Natural killer cell treated with Interleukin-12 subunit alpha and Interleukin-12 subunit beta and Interleukin-15 and Interleukin-18, amount 100 ng/mL, for 72 hours (primary cell): ENCODE data around the gene PCBP3. TPM values are rescaled to one million over a fixed set of nuclear protein-coding genes. Genes with fewer than 3 reads are reported as not detected.
"Not testable (repeated sequence)": the region's sequence is repeated elsewhere in the genome, so short reads cannot be mapped to it uniquely, and the experiment has no call there.

Experiments used
- ATAC-seq, 2 donors: fragments of 150-1000 bp; cut with Tn5 transposase in 1 of 2; sonication (Bioruptor Pico), chemical (Tn5 transposase) in 1 of 2; 2 replicates each; pipeline ENCODE4 v1.10.0; 2021
- DNase-seq: peaks from one replicate; pipeline ENCODE4 v3.0.0; 2022; ENCODE audit warnings: low spot score
- H3K27ac Mint-ChIP-seq, 2 donors: 1 replicate in 1 of 2; 2 replicates in 1 of 2; pipeline ENCODE4 v1.8.0; 2022; ENCODE audit warnings: mixed read lengths in 2 of 2, mild to moderate bottlenecking in 1 of 2, moderate library complexity in 1 of 2
- H3K27me3 Mint-ChIP-seq, 2 donors: 1 replicate in 1 of 2; 2 replicates in 1 of 2; pipeline ENCODE4 v1.8.0; 2022; ENCODE audit warnings: mixed read lengths in 2 of 2
- H3K36me3 Mint-ChIP-seq: one replicate; pipeline ENCODE4 v1.8.0; 2022; ENCODE audit warnings: mixed read lengths
- H3K4me1 Mint-ChIP-seq, 2 donors: 1 replicate in 1 of 2; 2 replicates in 1 of 2; pipeline ENCODE4 v1.8.0; 2022; ENCODE audit warnings: low read depth in 2 of 2, mixed read lengths in 2 of 2, mild to moderate bottlenecking in 1 of 2
- H3K4me3 Mint-ChIP-seq: one replicate; pipeline ENCODE4 v1.8.0; 2022; ENCODE audit warnings: mixed read lengths
- H3K9me3 Mint-ChIP-seq: 2 replicates; pipeline ENCODE4 v1.8.0; 2022; ENCODE audit warnings: mixed read lengths
- total RNA-seq, 2 donors: library from RNA; stranded (reverse); gene quantifications; one replicate each; pipeline ENCODE4 v1.2.3, GENCODE V29; 2022

Gene PCBP3
- total RNA-seq, 2 donors from 2014 or later, result 0.43 to 1.4 TPM

- H3K4me3 Mint-ChIP-seq, result no peak overlapping the region
- H3K9me3 Mint-ChIP-seq, result no peaks in the 10 kb centered on the region
- ATAC-seq (peak in 1 of 2 donors; percentile 7), DNase-seq (no peak)
- peaks cover 0 to 6% of the 10 kb centered on the region in 2 donors for H3K4me1 Mint-ChIP-seq
- H3K27me3 Mint-ChIP-seq, result peaks cover 4% of the 10 kb centered on the region in 2 donors
- H3K36me3 Mint-ChIP-seq, result no peaks in the 10 kb centered on the region
- no peak overlapping the region for H3K27ac Mint-ChIP-seq
Measured at GRCh38 chr21:45895778-45896370, 252.3 kb downstream of the PCBP3 start.

GRCh38 chr21:45896431-45896830 lies 252.9 kb downstream of the PCBP3 start:
- not testable (repeated sequence) for H3K4me1 Mint-ChIP-seq, H3K27ac Mint-ChIP-seq, H3K27me3 Mint-ChIP-seq, H3K9me3 Mint-ChIP-seq, DNase-seq, H3K4me3 Mint-ChIP-seq, H3K36me3 Mint-ChIP-seq, ATAC-seq

GRCh38 chr21:45897191-45898027 lies 253.9 kb downstream of the PCBP3 start:
- H3K36me3 Mint-ChIP-seq, result no peaks in the 10 kb centered on the region
- H3K27ac Mint-ChIP-seq, result no peak overlapping the region
- ATAC-seq, result no peak
- H3K9me3 Mint-ChIP-seq, result no peaks in the 10 kb centered on the region
- no peaks in the 10 kb centered on the region for H3K27me3 Mint-ChIP-seq
- no peak for DNase-seq
- no peak overlapping the region for H3K4me3 Mint-ChIP-seq
- no peaks in the 10 kb centered on the region for H3K4me1 Mint-ChIP-seq

- DNase-seq (no peak), ATAC-seq (no peak)
- H3K27me3 Mint-ChIP-seq, result no peaks in the 10 kb centered on the region
- no peak overlapping the region for H3K27ac Mint-ChIP-seq
- H3K9me3 Mint-ChIP-seq, result no peaks in the 10 kb centered on the region
- H3K36me3 Mint-ChIP-seq, result no peaks in the 10 kb centered on the region
- H3K4me3 Mint-ChIP-seq, result no peak overlapping the region
- H3K4me1 Mint-ChIP-seq, result no peaks in the 10 kb centered on the region
Measured at GRCh38 chr21:45898028-45898350, 254.5 kb downstream of the PCBP3 start.

- H3K4me1 Mint-ChIP-seq, result no peaks in the 10 kb centered on the region
- H3K27me3 Mint-ChIP-seq, result no peaks in the 10 kb centered on the region
- no peaks in the 10 kb centered on the region for H3K36me3 Mint-ChIP-seq
- H3K4me3 Mint-ChIP-seq, result no peak overlapping the region
- H3K27ac Mint-ChIP-seq, result no peak overlapping the region
- ATAC-seq, result no peak
- no peaks in the 10 kb centered on the region for H3K9me3 Mint-ChIP-seq
- DNase-seq, result peak; percentile 40
Measured at GRCh38 chr21:45898781-45899180, 255.3 kb downstream of the PCBP3 start.

GRCh38 chr21:45899317-45900033 lies 255.9 kb downstream of the PCBP3 start:
- Mint-ChIP-seq H3K27me3 (no peaks in the 10 kb centered on the region), H3K4me3 (no peak overlapping the region), H3K36me3 (no peaks in the 10 kb centered on the region), H3K9me3 (no peaks in the 10 kb centered on the region), H3K27ac (no peak overlapping the region), H3K4me1 (no peaks in the 10 kb centered on the region)
- peak; percentile 34 for DNase-seq
- no peak for ATAC-seq

GRCh38 chr21:45900034-45900868 lies 256.7 kb downstream of the PCBP3 start:
- Mint-ChIP-seq H3K27ac (no peak overlapping the region), H3K36me3 (no peaks in the 10 kb centered on the region), H3K4me3 (no peak overlapping the region), H3K9me3 (no peaks in the 10 kb centered on the region), H3K27me3 (no peaks in the 10 kb centered on the region), H3K4me1 (no peaks in the 10 kb centered on the region)
- ATAC-seq (no peak), DNase-seq (peak; percentile 55)

- no peaks in the 10 kb centered on the region for H3K4me1 Mint-ChIP-seq
- H3K27me3 Mint-ChIP-seq, result no peaks in the 10 kb centered on the region
- H3K36me3 Mint-ChIP-seq, result no peaks in the 10 kb centered on the region
- H3K9me3 Mint-ChIP-seq, result no peaks in the 10 kb centered on the region
- DNase-seq, result peak; percentile 23
- H3K27ac Mint-ChIP-seq, result no peak overlapping the region
- H3K4me3 Mint-ChIP-seq, result no peak overlapping the region
- peak in 1 of 2 donors; percentile 24 for ATAC-seq
Measured at GRCh38 chr21:45901061-45901690, 257.7 kb downstream of the PCBP3 start.

GRCh38 chr21:45902292-45902995 lies 258.9 kb downstream of the PCBP3 start:
- DNase-seq, result peak; percentile 39
- Mint-ChIP-seq H3K4me1 (no peaks in the 10 kb centered on the region), H3K36me3 (no peaks in the 10 kb centered on the region), H3K9me3 (no peaks in the 10 kb centered on the region), H3K4me3 (no peak overlapping the region), H3K27ac (no peak overlapping the region), H3K27me3 (no peaks in the 10 kb centered on the region)
- no peak for ATAC-seq

- no peaks in the 10 kb centered on the region for H3K36me3 Mint-ChIP-seq
- no peak overlapping the region for H3K4me3 Mint-ChIP-seq
- no peaks in the 10 kb centered on the region for H3K27me3 Mint-ChIP-seq
- ATAC-seq (no peak), DNase-seq (peak; percentile 53)
- H3K9me3 Mint-ChIP-seq, result no peaks in the 10 kb centered on the region
- no peak overlapping the region for H3K27ac Mint-ChIP-seq
- no peaks in the 10 kb centered on the region for H3K4me1 Mint-ChIP-seq
Measured at GRCh38 chr21:45905196-45905595, 261.7 kb downstream of the PCBP3 start.

- H3K9me3 Mint-ChIP-seq, result no peaks in the 10 kb centered on the region
- no peaks in the 10 kb centered on the region for H3K4me1 Mint-ChIP-seq
- H3K36me3 Mint-ChIP-seq, result no peaks in the 10 kb centered on the region
- H3K4me3 Mint-ChIP-seq, result no peak overlapping the region
- no peaks in the 10 kb centered on the region for H3K27me3 Mint-ChIP-seq
- ATAC-seq, result no peak
- DNase-seq, result peak; percentile 18
- no peak overlapping the region for H3K27ac Mint-ChIP-seq
Measured at GRCh38 chr21:45906196-45906805, 262.8 kb downstream of the PCBP3 start.

GRCh38 chr21:45906859-45907258 lies 263.3 kb downstream of the PCBP3 start:
- ATAC-seq (no peak), DNase-seq (peak; percentile 23)
- no peak overlapping the region for H3K27ac Mint-ChIP-seq
- no peak overlapping the region for H3K4me3 Mint-ChIP-seq
- no peaks in the 10 kb centered on the region for H3K9me3 Mint-ChIP-seq
- no peaks in the 10 kb centered on the region for H3K27me3 Mint-ChIP-seq
- H3K36me3 Mint-ChIP-seq, result no peaks in the 10 kb centered on the region
- H3K4me1 Mint-ChIP-seq, result no peaks in the 10 kb centered on the region
